WTC11 (cell line): ENCODE data around the gene MGAT3. TPM values are rescaled to one million over a fixed set of nuclear protein-coding genes. Genes with fewer than 3 reads are reported as not detected.

Experiments
- ATAC-seq: fragments of 200-7000 bp; cut with Tn5 transposase; 2 replicates; pipeline ENCODE4 v1.10.0; 2021; ENCODE audit warnings: mild to moderate bottlenecking, moderate library complexity
- CTCF ChIA-PET: fragments of 300-600 bp; sonication (Branson Sonifier 250); formaldehyde crosslinking; loops from one replicate; lab custom pipeline; 2021; ENCODE audit warnings: antibody characterized with exemption; lab: Charles Lee
- POLR2A ChIA-PET: fragments of 350-600 bp; sonication (Branson Sonifier 250); formaldehyde crosslinking; loops from one replicate; lab custom pipeline; 2021; ENCODE audit warnings: antibody characterized with exemption; lab: Charles Lee
- DNase-seq: peaks from one replicate; pipeline ENCODE4 v3.0.0; 2021; ENCODE audit warnings: low spot score
- H3K27ac Mint-ChIP-seq: 2 replicates; pipeline ENCODE4 v1.8.0; 2021; ENCODE audit warnings: mixed read lengths
- H3K27me3 Mint-ChIP-seq: 2 replicates; pipeline ENCODE4 v1.8.0; 2021; ENCODE audit warnings: low read depth, mild to moderate bottlenecking, moderate library complexity, mixed read lengths
- H3K36me3 Mint-ChIP-seq: 2 replicates; pipeline ENCODE4 v1.8.0; 2021; ENCODE audit warnings: mixed read lengths
- H3K4me1 Mint-ChIP-seq: 2 replicates; pipeline ENCODE4 v1.8.0; 2022; ENCODE audit warnings: mixed read lengths
- H3K4me3 Mint-ChIP-seq: 2 replicates; pipeline ENCODE4 v1.8.0; 2021; ENCODE audit warnings: mild to moderate bottlenecking, moderate library complexity, mixed read lengths
- H3K9me3 Mint-ChIP-seq: 2 replicates; pipeline ENCODE4 v1.8.0; 2021; ENCODE audit warnings: mixed read lengths
- ARID4B ChIP-seq: sonication (generic); formaldehyde crosslinking; IDR thresholded peaks from 2 replicates; pipeline ENCODE4 v1.8.0; 2023; ENCODE audit warnings: missing genetic modification reagents, mild to moderate bottlenecking, borderline replicate concordance
- ATF3 ChIP-seq: sonication (generic); formaldehyde crosslinking; conservative IDR thresholded peaks from 2 replicates; pipeline ENCODE4 v1.8.1; 2022; ENCODE audit warnings: mild to moderate bottlenecking, missing genetic modification reagents
- ATF6 ChIP-seq: sonication (generic); formaldehyde crosslinking; IDR thresholded peaks from 2 replicates; pipeline ENCODE4 v1.8.1; 2023; ENCODE audit warnings: mild to moderate bottlenecking, missing genetic modification reagents
- CDX4 ChIP-seq: fragments of 250-450 bp; sonication (Bioruptor Pico); IDR thresholded peaks from 2 replicates; pipeline ENCODE4 v1.9.0; 2021; ENCODE audit warnings: moderate library complexity, mild to moderate bottlenecking, inconsistent platforms, borderline replicate concordance
- CREM ChIP-seq: sonication (generic); formaldehyde crosslinking; IDR thresholded peaks from 2 replicates; pipeline ENCODE4 v1.8.1; 2022; ENCODE audit warnings: mild to moderate bottlenecking, missing genetic modification reagents, moderate library complexity
- ESRRA ChIP-seq: sonication (generic); formaldehyde crosslinking; IDR thresholded peaks from 2 replicates; pipeline ENCODE4 v1.8.1; 2022; ENCODE audit warnings: mild to moderate bottlenecking, missing genetic modification reagents, borderline replicate concordance
- FOXK1 ChIP-seq: sonication (generic); formaldehyde crosslinking; IDR thresholded peaks from 2 replicates; pipeline ENCODE4 v1.8.0; 2022; ENCODE audit warnings: mild to moderate bottlenecking, moderate library complexity, missing genetic modification reagents
- GABPB1 ChIP-seq: sonication (generic); formaldehyde crosslinking; IDR thresholded peaks from 2 replicates; pipeline ENCODE4 v1.8.1; 2023; ENCODE audit warnings: mild to moderate bottlenecking, missing genetic modification reagents
- GTF2I ChIP-seq: fragments of 250-450 bp; sonication (Bioruptor Pico); conservative IDR thresholded peaks from 2 replicates; pipeline ENCODE4 v1.4.0; 2021; ENCODE audit warnings: mild to moderate bottlenecking
- HMGA2 ChIP-seq: fragments of 250-450 bp; sonication (Bioruptor Pico); IDR thresholded peaks from 2 replicates; pipeline ENCODE4 v1.4.0; 2021; ENCODE audit warnings: mild to moderate bottlenecking, moderate library complexity
- MAX ChIP-seq: sonication (generic); formaldehyde crosslinking; IDR thresholded peaks from 2 replicates; pipeline ENCODE4 v1.8.0; 2022; ENCODE audit warnings: mild to moderate bottlenecking, missing genetic modification reagents
- RELA ChIP-seq: sonication (generic); formaldehyde crosslinking; IDR thresholded peaks from 2 replicates; pipeline ENCODE4 v1.8.1; 2022; ENCODE audit warnings: missing genetic modification reagents, mild to moderate bottlenecking, borderline replicate concordance
- TP53 ChIP-seq: sonication (generic); formaldehyde crosslinking; IDR thresholded peaks from 2 replicates; pipeline ENCODE4 v1.8.1; 2023; ENCODE audit warnings: mild to moderate bottlenecking, missing genetic modification reagents
- USF1 ChIP-seq: sonication (generic); formaldehyde crosslinking; IDR thresholded peaks from 2 replicates; pipeline ENCODE4 v1.8.0; 2022; ENCODE audit warnings: mild to moderate bottlenecking, missing genetic modification reagents
- ZNF281 ChIP-seq: sonication (generic); formaldehyde crosslinking; IDR thresholded peaks from 2 replicates; pipeline ENCODE4 v1.8.0; 2023; ENCODE audit warnings: mild to moderate bottlenecking, missing genetic modification reagents
- ZNF671 ChIP-seq: fragments of 250-450 bp; sonication (Bioruptor Pico); IDR thresholded peaks from 2 replicates; pipeline ENCODE4 v1.8.0; 2021; ENCODE audit warnings: mild to moderate bottlenecking
- ZSCAN18 ChIP-seq: fragments of 250-450 bp; sonication (Bioruptor Pico); IDR thresholded peaks from 2 replicates; pipeline ENCODE4 v2.1.2; 2022; ENCODE audit warnings: mild to moderate bottlenecking, moderate library complexity
- total RNA-seq: library from RNA; stranded (reverse); gene quantifications from 3 replicates; pipeline ENCODE4 v1.2.3, GENCODE V29; 2021

MGAT3 gene
- total RNA-seq, 1 experiment from 2014 or later, result 11.4 TPM

GRCh38 chr22:39513791-39514190 lies 57.0 kb downstream of the MGAT3 start:
- ATAC-seq (no peak), DNase-seq (no peak)
- Mint-ChIP-seq H3K4me1 (peaks cover 4% of the 10 kb centered on the region), H3K27ac (no peak overlapping the region), H3K27me3 (peaks cover 89% of the 10 kb centered on the region), H3K36me3 (peaks cover 79% of the 10 kb centered on the region), H3K4me3 (no peak overlapping the region), H3K9me3 (no peaks in the 10 kb centered on the region)
- ChIA-PET CTCF (interaction anchor here (1.0 to 5.6 kb wide), 21 partner anchors 11 to 644 kb away, joined by 3 to 54 read pairs (median 7); partner anchors contain the start of gene MIEF1), POLR2A (no interaction called here)
- TF ChIP-seq ZNF281 (CRISPR knock-in tag) (no peak), CDX4 (CRISPR knock-in tag) (no peak), GTF2I (CRISPR knock-in tag) (no peak), ARID4B (CRISPR knock-in tag) (no peak), USF1 (CRISPR knock-in tag) (no peak), ZSCAN18 (no peak), GABPB1 (no peak), RELA (CRISPR knock-in tag) (no peak), CREM (no peak), ATF3 (CRISPR knock-in tag) (no peak), MAX (CRISPR knock-in tag) (no peak), ZNF671 (CRISPR knock-in tag) (no peak), HMGA2 (no peak), TP53 (no peak), ATF6 (CRISPR knock-in tag) (no peak), FOXK1 (CRISPR knock-in tag) (no peak), ESRRA (CRISPR knock-in tag) (no peak)
